WTC11 (cell line): Measurements from ENCODE around the gene SLC2A5. TPM values are rescaled to one million over a fixed set of nuclear protein-coding genes. Genes with fewer than 3 reads are reported as not detected.

ENCODE experiments used
- ATAC-seq: fragments of 200-7000 bp; cut with Tn5 transposase; 2 replicates; pipeline ENCODE4 v1.10.0; 2021; ENCODE audit warnings: mild to moderate bottlenecking, moderate library complexity
- CTCF ChIA-PET: fragments of 300-600 bp; sonication (Branson Sonifier 250); formaldehyde crosslinking; loops from one replicate; lab custom pipeline; 2021; ENCODE audit warnings: antibody characterized with exemption; lab: Charles Lee
- POLR2A ChIA-PET: fragments of 350-600 bp; sonication (Branson Sonifier 250); formaldehyde crosslinking; loops from one replicate; lab custom pipeline; 2021; ENCODE audit warnings: antibody characterized with exemption; lab: Charles Lee
- DNase-seq: peaks from one replicate; pipeline ENCODE4 v3.0.0; 2021; ENCODE audit warnings: low spot score
- H3K27ac Mint-ChIP-seq: 2 replicates; pipeline ENCODE4 v1.8.0; 2021; ENCODE audit warnings: mixed read lengths
- H3K27me3 Mint-ChIP-seq: 2 replicates; pipeline ENCODE4 v1.8.0; 2021; ENCODE audit warnings: low read depth, mild to moderate bottlenecking, moderate library complexity, mixed read lengths
- H3K36me3 Mint-ChIP-seq: 2 replicates; pipeline ENCODE4 v1.8.0; 2021; ENCODE audit warnings: mixed read lengths
- H3K4me1 Mint-ChIP-seq: 2 replicates; pipeline ENCODE4 v1.8.0; 2022; ENCODE audit warnings: mixed read lengths
- H3K4me3 Mint-ChIP-seq: 2 replicates; pipeline ENCODE4 v1.8.0; 2021; ENCODE audit warnings: mild to moderate bottlenecking, moderate library complexity, mixed read lengths
- H3K9me3 Mint-ChIP-seq: 2 replicates; pipeline ENCODE4 v1.8.0; 2021; ENCODE audit warnings: mixed read lengths
- ATF6 ChIP-seq: sonication (generic); formaldehyde crosslinking; IDR thresholded peaks from 2 replicates; pipeline ENCODE4 v1.8.1; 2023; ENCODE audit warnings: mild to moderate bottlenecking, missing genetic modification reagents
- CBFB ChIP-seq: sonication (generic); formaldehyde crosslinking; IDR thresholded peaks from 2 replicates; pipeline ENCODE4 v1.8.1; 2022; ENCODE audit warnings: mild to moderate bottlenecking, low read depth, missing genetic modification reagents
- FOXK1 ChIP-seq: sonication (generic); formaldehyde crosslinking; IDR thresholded peaks from 2 replicates; pipeline ENCODE4 v1.8.0; 2022; ENCODE audit warnings: mild to moderate bottlenecking, moderate library complexity, missing genetic modification reagents
- GRHL2 ChIP-seq: fragments of 250-450 bp; sonication (Bioruptor Pico); IDR thresholded peaks from 2 replicates; pipeline ENCODE4 v1.8.0; 2022; ENCODE audit warnings: mild to moderate bottlenecking, moderate library complexity; ENCODE audit not compliant: insufficient replicate concordance, severe bottlenecking
- MAX ChIP-seq: sonication (generic); formaldehyde crosslinking; IDR thresholded peaks from 2 replicates; pipeline ENCODE4 v1.8.0; 2022; ENCODE audit warnings: mild to moderate bottlenecking, missing genetic modification reagents
- MXD4 ChIP-seq: fragments of 250-450 bp; sonication (Bioruptor Pico); IDR thresholded peaks from 2 replicates; pipeline ENCODE4 v1.8.0; 2021; ENCODE audit warnings: mild to moderate bottlenecking, moderate library complexity, borderline replicate concordance
- NFATC4 ChIP-seq: fragments of 250-450 bp; sonication (Bioruptor Pico); IDR thresholded peaks from 2 replicates; pipeline ENCODE4 v1.9.0; 2021; ENCODE audit warnings: mild to moderate bottlenecking
- PREB ChIP-seq: sonication (generic); formaldehyde crosslinking; IDR thresholded peaks from 2 replicates; pipeline ENCODE4 v1.8.1; 2022; ENCODE audit warnings: mild to moderate bottlenecking, missing genetic modification reagents, moderate library complexity, borderline replicate concordance
- PRRX2 ChIP-seq: fragments of 250-450 bp; sonication (Bioruptor Pico); IDR thresholded peaks from 2 replicates; pipeline ENCODE4 v1.8.0; 2021; ENCODE audit warnings: mild to moderate bottlenecking
- TCF7 ChIP-seq: sonication (generic); formaldehyde crosslinking; IDR thresholded peaks from 2 replicates; pipeline ENCODE4 v1.8.0; 2022; ENCODE audit warnings: mild to moderate bottlenecking, low read depth, missing genetic modification reagents, moderate library complexity
- TEAD1 ChIP-seq: sonication (generic); formaldehyde crosslinking; IDR thresholded peaks from 2 replicates; pipeline ENCODE4 v1.8.0; 2022; ENCODE audit warnings: mild to moderate bottlenecking, missing genetic modification reagents
- ZNF232 ChIP-seq: sonication (generic); formaldehyde crosslinking; IDR thresholded peaks from 2 replicates; pipeline ENCODE4 v1.8.0; 2022; ENCODE audit warnings: mild to moderate bottlenecking, missing genetic modification reagents
- ZNF263 ChIP-seq: sonication (generic); formaldehyde crosslinking; IDR thresholded peaks from 2 replicates; pipeline ENCODE4 v1.8.1; 2022; ENCODE audit warnings: low read depth, mild to moderate bottlenecking, moderate library complexity, missing genetic modification reagents
- total RNA-seq: library from RNA; stranded (reverse); gene quantifications from 3 replicates; pipeline ENCODE4 v1.2.3, GENCODE V29; 2021
- TF ChIP-seq, protein P1 (sequence below): sonication (generic); formaldehyde crosslinking; IDR thresholded peaks from 2 replicates; pipeline ENCODE4 v1.8.0; 2023; ENCODE audit warnings: missing genetic modification reagents
- TF ChIP-seq, protein P2 (sequence below): sonication (generic); formaldehyde crosslinking; IDR thresholded peaks from 2 replicates; pipeline ENCODE4 v1.8.0; 2022; ENCODE audit warnings: mild to moderate bottlenecking, missing genetic modification reagents
- TF ChIP-seq, protein P3 (sequence below): sonication (generic); formaldehyde crosslinking; conservative IDR thresholded peaks from 2 replicates; pipeline ENCODE4 v1.8.1; 2022; ENCODE audit warnings: mild to moderate bottlenecking, missing genetic modification reagents

SLC2A5 gene
- total RNA-seq, 1 experiment from 2014 or later = 0.04 TPM

DNA sequence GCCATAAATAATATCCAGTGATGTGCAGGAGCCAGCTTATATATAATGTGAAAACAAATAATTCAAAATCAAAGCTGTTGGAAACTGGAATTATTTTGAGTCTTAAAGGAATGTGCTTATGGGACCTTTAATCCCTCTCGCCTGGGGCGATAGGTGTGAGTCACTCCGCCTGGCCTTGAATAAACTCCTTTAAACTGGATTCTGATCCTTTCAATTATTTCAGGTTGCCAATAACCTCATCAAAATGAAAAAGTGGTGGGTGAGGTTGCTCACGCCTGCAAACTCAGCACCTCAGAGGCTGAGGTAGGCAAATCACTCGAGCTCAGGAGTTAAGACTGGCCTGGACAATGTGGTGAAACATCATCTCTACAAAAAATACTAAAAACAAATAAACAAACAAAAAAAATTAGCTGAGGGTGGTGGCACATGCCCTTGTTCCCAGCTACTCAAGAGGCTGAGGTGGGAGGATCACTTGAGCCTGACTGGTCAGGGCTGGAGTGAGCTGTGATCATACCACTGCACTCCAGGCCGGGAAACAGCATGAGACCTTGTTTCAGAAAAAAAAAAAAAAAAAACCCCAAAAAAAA, 11.4 kb upstream of the SLC2A5 start:
- POLR2A ChIA-PET = interaction anchor here (0.7 kb wide), 1 partner anchor 130 kb away, joined by 3 read pairs; no protein-coding TSS in a partner anchor
- TF ChIP-seq FOXK1 (no peak), ZNF232 (CRISPR knock-in tag) (no peak), TCF7 (no peak), NFATC4 (CRISPR knock-in tag) (no peak), GRHL2 (CRISPR knock-in tag) (no peak), MAX (CRISPR knock-in tag) (no peak)
- TF ChIP-seq, protein P1, sequence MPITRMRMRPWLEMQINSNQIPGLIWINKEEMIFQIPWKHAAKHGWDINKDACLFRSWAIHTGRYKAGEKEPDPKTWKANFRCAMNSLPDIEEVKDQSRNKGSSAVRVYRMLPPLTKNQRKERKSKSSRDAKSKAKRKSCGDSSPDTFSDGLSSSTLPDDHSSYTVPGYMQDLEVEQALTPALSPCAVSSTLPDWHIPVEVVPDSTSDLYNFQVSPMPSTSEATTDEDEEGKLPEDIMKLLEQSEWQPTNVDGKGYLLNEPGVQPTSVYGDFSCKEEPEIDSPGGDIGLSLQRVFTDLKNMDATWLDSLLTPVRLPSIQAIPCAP (CRISPR knock-in tag) = no peak
- H3K36me3 Mint-ChIP-seq = no peaks in the 10 kb centered on the region
- CTCF ChIA-PET = interaction anchor here (0.6 to 1.8 kb wide), 7 partner anchors 30 to 118 kb away, joined by 3 to 7 read pairs (median 4); partner anchors contain the start of gene SLC2A7
- ATAC-seq (0 out of 2 replicates have a peak, but pooled peaks have one; percentile 24), DNase-seq (no peak)
- H3K9me3 Mint-ChIP-seq = no peaks in the 10 kb centered on the region
- no peaks in the 10 kb centered on the region; the same call in 1 of the 2 replicates for H3K27me3 Mint-ChIP-seq
- H3K4me1 Mint-ChIP-seq = peaks cover 20% of the 10 kb centered on the region
- H3K4me3 Mint-ChIP-seq = no peak overlapping the region
- H3K27ac Mint-ChIP-seq = no peak overlapping the region

GRCh38 chr1:9079988-9080704, 10.7 kb upstream of the SLC2A5 start:
- CTCF ChIA-PET = interaction anchor here (0.7 to 1.8 kb wide), 3 partner anchors 31 to 118 kb away, joined by 4 to 7 read pairs (median 6); no protein-coding TSS in a partner anchor
- DNase-seq = no peak
- no peak for ATAC-seq
- H3K36me3 Mint-ChIP-seq = no peaks in the 10 kb centered on the region
- peaks cover 18% of the 10 kb centered on the region for H3K4me1 Mint-ChIP-seq
- no peaks in the 10 kb centered on the region; the same call in 1 of the 2 replicates for H3K27me3 Mint-ChIP-seq
- POLR2A ChIA-PET = no interaction called here
- H3K9me3 Mint-ChIP-seq = no peaks in the 10 kb centered on the region
- no peak overlapping the region for H3K4me3 Mint-ChIP-seq
- TF ChIP-seq ATF6 (CRISPR knock-in tag) (no peak), TEAD1 (CRISPR knock-in tag) (no peak), MXD4 (no peak), CBFB (CRISPR knock-in tag) (no peak), ZNF263 (CRISPR knock-in tag) (no peak), PREB (CRISPR knock-in tag) (no peak), PRRX2 (CRISPR knock-in tag) (no peak)
- TF ChIP-seq, protein P2, sequence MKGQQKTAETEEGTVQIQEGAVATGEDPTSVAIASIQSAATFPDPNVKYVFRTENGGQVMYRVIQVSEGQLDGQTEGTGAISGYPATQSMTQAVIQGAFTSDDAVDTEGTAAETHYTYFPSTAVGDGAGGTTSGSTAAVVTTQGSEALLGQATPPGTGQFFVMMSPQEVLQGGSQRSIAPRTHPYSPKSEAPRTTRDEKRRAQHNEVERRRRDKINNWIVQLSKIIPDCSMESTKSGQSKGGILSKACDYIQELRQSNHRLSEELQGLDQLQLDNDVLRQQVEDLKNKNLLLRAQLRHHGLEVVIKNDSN (CRISPR knock-in tag) = no peak
- TF ChIP-seq, protein P3, sequence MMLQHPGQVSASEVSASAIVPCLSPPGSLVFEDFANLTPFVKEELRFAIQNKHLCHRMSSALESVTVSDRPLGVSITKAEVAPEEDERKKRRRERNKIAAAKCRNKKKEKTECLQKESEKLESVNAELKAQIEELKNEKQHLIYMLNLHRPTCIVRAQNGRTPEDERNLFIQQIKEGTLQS = no peak
- no peak overlapping the region for H3K27ac Mint-ChIP-seq
